AG09319 (cell line): ENCODE measurements around the gene IFNB1.

Source experiments
- DNase-seq: peaks from one replicate; pipeline ENCODE4 v3.0.0-alpha.2; 2010; ENCODE audit warnings: low read depth; ENCODE audit errors: extremely low read depth
- TF ChIP-seq, protein P1 (sequence below): IDR thresholded peaks from 2 replicates; pipeline ENCODE4 v1.5.1; 2011; ENCODE audit warnings: low read depth, mild to moderate bottlenecking, inconsistent platforms, low read length, moderate library complexity

IFNB1 gene

DNA sequence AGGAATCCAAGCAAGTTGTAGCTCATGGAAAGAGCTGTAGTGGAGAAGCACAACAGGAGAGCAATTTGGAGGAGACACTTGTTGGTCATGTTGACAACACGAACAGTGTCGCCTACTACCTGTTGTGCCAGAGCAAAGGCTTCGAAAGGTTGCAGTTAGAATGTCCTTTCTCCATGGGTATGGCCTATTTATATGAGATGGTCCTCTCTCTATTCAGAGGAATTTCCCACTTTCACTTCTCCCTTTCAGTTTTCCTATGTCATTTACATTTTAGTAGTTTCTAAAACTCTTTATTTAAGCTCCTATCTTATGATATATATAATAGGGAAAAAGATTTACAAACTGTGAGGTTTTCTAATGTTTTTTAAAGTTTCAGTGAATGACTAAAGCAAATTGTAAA, at the start of gene IFNB1:
IFNB1 (minus strand) TSS at position 162 of the 400 bp plus-strand sequence; CDS start at position 89, 73 bp downstream.
- TF ChIP-seq, protein P1, sequence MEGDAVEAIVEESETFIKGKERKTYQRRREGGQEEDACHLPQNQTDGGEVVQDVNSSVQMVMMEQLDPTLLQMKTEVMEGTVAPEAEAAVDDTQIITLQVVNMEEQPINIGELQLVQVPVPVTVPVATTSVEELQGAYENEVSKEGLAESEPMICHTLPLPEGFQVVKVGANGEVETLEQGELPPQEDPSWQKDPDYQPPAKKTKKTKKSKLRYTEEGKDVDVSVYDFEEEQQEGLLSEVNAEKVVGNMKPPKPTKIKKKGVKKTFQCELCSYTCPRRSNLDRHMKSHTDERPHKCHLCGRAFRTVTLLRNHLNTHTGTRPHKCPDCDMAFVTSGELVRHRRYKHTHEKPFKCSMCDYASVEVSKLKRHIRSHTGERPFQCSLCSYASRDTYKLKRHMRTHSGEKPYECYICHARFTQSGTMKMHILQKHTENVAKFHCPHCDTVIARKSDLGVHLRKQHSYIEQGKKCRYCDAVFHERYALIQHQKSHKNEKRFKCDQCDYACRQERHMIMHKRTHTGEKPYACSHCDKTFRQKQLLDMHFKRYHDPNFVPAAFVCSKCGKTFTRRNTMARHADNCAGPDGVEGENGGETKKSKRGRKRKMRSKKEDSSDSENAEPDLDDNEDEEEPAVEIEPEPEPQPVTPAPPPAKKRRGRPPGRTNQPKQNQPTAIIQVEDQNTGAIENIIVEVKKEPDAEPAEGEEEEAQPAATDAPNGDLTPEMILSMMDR = no peak
- DNase-seq = no peak

DNA sequence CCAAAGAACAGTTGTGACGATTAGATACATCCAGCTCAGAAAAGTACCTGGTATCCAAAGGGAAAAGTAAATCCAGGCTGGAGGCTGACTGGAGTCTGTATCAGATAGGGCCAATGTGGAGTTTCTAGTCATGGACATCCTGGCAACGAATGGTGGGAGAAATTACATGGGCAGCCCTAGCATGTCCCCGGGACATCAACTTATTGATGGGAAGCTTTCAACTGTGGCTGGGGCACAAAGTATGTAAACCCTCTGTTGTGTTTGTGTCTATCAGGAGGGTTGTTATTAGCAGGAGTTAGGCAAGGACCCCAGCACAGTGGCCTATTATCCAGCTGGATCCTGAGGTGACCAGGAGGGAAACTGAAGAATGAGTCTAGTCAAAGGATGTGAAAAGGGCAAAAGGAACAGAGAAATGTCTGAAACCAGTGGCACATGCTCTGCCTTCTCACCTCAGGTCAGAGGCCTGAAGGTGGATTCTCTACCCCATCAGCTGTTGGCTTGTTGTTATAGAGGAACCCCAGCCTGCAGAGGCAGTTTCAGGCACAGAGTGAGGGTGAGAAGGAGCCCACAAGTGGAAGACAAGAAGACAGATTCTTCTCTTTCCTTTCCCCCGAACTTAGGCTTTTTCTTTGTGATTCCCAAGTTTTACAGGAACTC, 44.0 kb upstream of the IFNB1 start:
- TF ChIP-seq, protein P1 = no peak
- DNase-seq = no peak

DNA sequence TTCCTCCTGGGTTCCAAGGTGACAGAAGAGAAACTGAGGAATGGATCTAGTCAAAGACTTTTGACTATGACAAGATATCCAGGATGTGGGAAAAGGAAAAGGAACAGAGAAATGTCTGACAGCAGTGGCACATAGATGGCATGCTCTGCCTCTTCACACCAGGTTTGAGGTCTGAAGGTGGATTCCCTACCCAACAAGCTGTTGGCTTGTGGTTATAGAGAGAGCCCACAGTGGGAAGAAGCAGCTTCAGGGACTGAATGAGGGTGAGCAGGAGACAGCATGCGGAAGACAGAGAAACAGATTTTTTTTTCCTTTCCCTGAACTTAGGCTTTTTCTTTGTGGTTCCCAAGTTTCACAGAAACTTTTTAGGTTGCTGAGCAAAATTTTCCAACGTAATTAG, 43.3 kb upstream of the IFNB1 start:
- no peak for DNase-seq
- TF ChIP-seq, protein P1 = no peak

DNA sequence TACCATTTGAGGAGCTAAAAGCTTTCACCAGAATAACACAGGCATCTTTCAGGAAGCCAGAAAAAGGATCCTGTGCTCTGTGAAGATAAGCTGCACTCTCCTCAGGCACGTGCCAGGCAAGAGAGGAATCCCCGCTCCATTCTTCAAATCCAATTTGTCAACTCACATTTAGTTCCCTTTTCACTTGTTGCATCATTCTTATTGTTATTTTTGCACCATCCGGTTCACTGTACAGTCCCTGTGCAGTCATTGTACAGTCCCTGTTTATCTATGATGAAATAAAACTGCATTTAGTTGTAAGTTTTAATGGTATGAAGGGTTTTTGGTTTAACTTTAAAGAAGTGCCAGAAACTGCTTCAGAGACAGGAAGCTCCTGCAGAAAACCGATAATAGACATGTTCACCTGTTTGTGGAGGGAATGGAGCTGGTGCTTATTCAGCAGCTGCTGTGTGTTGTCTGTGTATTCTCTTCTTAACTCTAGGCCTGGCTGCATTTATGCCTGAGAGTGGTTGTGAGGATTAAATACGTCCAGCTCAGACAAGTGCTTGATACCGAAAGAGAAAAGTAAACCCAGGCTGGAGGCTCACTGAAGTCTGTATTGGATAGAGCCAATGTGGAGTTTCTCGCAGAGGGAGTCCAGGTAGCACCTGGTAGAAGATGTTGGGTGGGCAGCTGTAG, 41.5 kb upstream of the IFNB1 start:
- DNase-seq = no peak
- TF ChIP-seq, protein P1 = no peak

DNA sequence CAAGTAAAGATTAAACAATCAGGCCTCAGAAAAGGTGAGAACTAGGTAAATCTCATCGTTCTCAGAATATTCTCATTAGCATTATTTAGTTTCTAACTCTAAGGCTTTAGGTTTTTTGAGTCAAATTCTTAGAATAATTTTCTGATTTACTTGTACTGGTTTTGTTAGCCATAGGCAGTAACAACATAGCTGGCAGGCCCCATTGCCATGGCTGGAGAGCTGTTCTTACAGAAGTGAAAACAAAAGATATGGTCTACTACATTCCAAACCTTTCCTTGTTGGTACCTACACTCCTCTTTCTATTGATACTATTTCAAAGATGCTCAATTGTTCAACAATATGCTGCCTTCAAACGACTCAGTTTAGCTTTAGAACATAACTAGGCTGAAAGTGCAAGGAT, 36.6 kb upstream of the IFNB1 start:
- TF ChIP-seq, protein P1 = no peak
- DNase-seq = no peak

DNA sequence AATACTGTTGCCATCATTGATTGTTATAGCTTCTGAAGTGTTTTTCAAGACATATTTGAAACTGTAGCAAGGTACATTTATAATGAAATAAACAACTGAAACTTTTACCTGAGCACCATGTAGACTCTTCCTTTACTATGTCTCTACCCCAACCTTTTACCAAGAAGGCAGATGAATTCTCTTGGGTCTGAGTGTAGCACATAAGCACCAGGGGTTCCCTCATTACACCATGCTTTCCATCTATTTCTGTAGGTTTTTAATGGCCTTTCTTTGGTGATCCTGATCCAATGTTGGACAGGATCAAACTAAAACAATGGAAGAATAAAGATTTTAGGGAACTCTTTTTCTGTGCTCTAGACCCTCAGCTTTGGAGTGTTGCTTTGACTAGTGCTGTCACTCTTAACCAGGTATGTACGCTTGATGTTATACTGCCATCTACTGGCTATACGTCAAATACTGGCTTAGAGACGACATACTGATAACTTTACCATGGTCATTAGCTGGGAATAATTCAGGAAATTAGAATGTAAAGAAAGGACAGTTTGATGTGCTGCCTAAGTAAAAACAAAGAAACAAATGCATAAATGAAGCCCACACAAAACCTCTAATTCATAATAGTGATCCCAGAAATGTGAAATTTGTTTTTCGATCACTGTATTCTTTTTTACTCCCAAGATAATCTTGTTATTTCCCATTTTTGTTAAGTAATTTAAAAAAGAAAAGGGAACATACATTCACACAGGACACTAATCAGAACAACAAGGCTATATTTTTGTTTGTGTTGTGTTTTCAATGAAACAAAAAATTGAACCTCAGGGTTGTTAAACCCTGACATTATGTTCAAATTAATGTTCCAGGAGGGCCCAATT, 33.2 kb upstream of the IFNB1 start:
- TF ChIP-seq, protein P1 = peak; percentile 83

DNA sequence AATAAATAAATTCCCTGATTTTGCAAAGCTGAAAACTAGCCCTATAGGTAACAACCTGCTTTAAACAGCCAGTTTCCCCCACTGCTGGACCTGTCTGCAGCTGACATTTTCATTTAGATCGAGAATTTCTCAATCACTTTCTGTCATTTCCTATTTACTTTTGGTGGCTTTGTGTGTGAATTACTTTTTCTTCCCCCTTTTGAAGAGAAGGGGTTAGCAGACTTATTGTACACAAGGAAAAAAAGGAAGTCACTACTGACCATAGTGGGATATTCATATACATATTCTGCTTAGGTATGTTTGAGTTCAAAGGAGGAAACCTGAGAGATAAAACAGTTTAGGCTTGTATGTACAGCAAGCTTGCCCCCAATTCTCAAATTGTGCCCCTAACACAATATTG, 27.0 kb upstream of the IFNB1 start:
- no peak for DNase-seq
- TF ChIP-seq, protein P1 = no peak

More for the DNA sequence above, 33.2 kb upstream of the IFNB1 start:
- DNase-seq = peak; percentile 51
